GM21515 (cell line): Measurements from ENCODE around the gene MYO7A.

Experiments used
- ATAC-seq: cut with Tn5 transposase; IDR thresholded peaks from one replicate; pipeline ENCODE4 v1.9.1; 2021; ENCODE audit not compliant: unreplicated experiment

Gene MYO7A

GRCh38 chr11:77127920-77128691 lies at the start of gene MYO7A:
Gene MYO7A (plus strand): TSS chr11:77128246. CDS start chr11:77130635, 2,389 bp downstream.
- no peak for ATAC-seq

- no peak for ATAC-seq
These were observed 48.4 kb upstream of the MYO7A start for GRCh38 chr11:77079666-77080065.

- ATAC-seq, result no peak
These were observed 47.3 kb upstream of the MYO7A start for GRCh38 chr11:77080643-77081210.

GRCh38 chr11:77081381-77081851 lies 46.6 kb upstream of the MYO7A start:
- no peak for ATAC-seq

- ATAC-seq, result no peak
These were observed 45.8 kb upstream of the MYO7A start for GRCh38 chr11:77081976-77082836.

GRCh38 chr11:77082838-77083565 lies 45.0 kb upstream of the MYO7A start:
- ATAC-seq, result no peak

- no peak for ATAC-seq
These were observed 44.3 kb upstream of the MYO7A start for GRCh38 chr11:77083566-77084245.

GRCh38 chr11:77084581-77085191 lies 43.4 kb upstream of the MYO7A start:
- no peak for ATAC-seq

- no peak for ATAC-seq
These were observed 42.4 kb upstream of the MYO7A start for GRCh38 chr11:77085652-77086051.

- ATAC-seq, result no peak
These were observed 41.2 kb upstream of the MYO7A start for GRCh38 chr11:77086521-77087472.

- no peak for ATAC-seq
These were observed 40.3 kb upstream of the MYO7A start for GRCh38 chr11:77087723-77088225.

GRCh38 chr11:77088236-77089003 lies 39.6 kb upstream of the MYO7A start:
- no peak for ATAC-seq

- no peak for ATAC-seq
These were observed 39.0 kb upstream of the MYO7A start for GRCh38 chr11:77089004-77089545.

GRCh38 chr11:77090046-77090372 lies 38.0 kb upstream of the MYO7A start:
- no peak for ATAC-seq

- no peak for ATAC-seq
These were observed 37.5 kb upstream of the MYO7A start for GRCh38 chr11:77090373-77091111.

GRCh38 chr11:77091146-77091940 lies 36.7 kb upstream of the MYO7A start:
- peak; percentile 73 for ATAC-seq
